NOMO-1 treated with dmso at 0.1 percent for 144 hours (cell line): ENCODE results near the gene PAQR8.
A peak's percentile ranks its signal among the peaks of the same experiment; 100 is the strongest.
"Not testable (repeated sequence)": the region's sequence is repeated elsewhere in the genome, so short reads cannot be mapped to it uniquely, and the experiment has no call there.

Experiments used
- DNase-seq: peaks from one replicate; lab custom pipeline; 2025; ENCODE audit not compliant: unreplicated experiment; lab: John Stamatoyannopoulos, UW

The PAQR8 gene

DNA sequence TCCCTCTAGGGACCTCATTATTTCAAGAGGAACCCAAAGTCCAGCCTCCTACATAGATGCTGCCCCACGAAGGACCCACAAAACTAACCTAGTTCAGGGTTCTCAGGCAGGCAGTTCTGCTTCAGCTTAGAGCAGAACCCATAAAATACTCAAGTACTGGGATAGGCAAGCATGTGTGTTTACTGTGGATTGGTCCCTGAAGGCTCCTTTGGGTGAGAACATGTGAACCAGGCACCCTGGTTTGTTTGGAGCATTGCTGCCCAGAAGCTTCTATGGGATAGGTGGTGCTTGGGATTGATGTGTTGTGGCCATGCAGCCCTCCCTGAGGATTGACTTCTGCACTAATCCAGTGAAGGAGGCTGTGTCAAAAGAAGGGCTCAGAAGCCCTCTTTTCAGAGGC, 43.3 kb downstream of the PAQR8 start:
- DNase-seq: no peak

GRCh38 chr6:52407467-52407866, 45.5 kb downstream of the PAQR8 start:
- peak; percentile 9 for DNase-seq

DNA sequence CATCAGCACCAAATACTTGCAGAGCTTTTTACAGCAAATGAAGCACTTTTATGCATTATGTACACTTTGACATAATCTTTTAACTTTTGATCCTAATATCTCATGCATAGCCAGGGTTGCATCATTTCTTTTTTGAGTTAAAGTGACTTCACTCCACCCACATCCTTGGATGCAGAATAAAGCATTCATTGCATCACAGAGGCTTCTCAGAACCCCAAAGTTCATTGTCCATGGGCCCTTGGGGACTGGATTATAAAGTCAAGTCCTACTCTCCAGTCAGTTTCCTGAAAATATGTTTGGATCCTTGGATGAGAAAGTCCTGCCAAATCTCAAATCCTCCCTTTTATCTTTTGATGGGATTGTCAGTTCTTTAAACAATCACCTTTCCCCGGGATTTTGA, 47.5 kb downstream of the PAQR8 start:
- DNase-seq: no peak

- no peak for DNase-seq
Measured at GRCh38 chr6:52410979-52411378, 49.0 kb downstream of the PAQR8 start.

DNA sequence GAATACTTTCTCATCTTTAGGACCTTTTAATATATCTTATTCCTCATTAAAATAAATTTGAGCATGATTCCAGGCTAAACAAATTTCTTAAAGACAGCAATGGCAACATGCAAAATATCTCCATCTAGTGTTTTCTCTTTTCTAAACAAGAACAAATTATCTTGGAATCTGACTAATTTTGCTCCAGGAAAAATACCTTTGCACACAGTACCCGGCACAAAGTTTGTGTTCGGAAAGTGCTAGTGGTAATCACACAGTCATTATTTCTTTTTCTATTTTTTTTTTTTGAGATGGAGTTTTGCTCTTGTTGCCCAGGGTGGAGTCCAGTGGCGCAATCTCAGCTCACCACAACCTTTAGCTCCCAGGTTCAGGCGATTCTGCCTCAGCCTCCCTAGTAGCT, 50.0 kb downstream of the PAQR8 start:
- no peak for DNase-seq

- no peak for DNase-seq
Measured at GRCh38 chr6:52415333-52415732, 53.4 kb downstream of the PAQR8 start.

- no peak for DNase-seq
Measured at GRCh38 chr6:52415917-52416628, 54.1 kb downstream of the PAQR8 start.

DNA sequence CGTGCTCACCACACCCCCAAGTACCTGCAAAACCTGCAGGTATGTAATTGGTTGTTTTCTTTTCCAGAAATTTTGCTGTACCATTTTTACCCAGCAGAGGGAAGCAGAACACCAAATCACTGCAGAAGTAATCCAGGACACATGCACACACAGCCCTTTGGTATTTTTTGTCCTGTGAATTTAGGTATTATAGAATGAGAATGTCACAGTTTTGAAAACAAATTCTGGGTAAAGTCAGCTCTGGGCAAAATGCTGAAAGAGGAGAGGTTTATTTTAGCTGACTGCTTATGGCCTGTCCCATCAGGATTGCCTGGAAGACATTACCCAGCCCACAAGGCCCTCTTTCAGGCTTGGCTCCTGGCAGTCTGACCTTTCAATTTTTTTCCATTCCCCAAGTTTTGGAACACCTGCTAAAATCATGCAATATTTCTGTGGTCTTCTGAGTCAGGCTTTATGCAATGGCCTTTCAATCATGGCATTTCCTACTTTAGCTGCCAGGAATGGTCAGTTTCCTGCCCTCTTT, 54.7 kb downstream of the PAQR8 start:
- peak; percentile 7 for DNase-seq

DNA sequence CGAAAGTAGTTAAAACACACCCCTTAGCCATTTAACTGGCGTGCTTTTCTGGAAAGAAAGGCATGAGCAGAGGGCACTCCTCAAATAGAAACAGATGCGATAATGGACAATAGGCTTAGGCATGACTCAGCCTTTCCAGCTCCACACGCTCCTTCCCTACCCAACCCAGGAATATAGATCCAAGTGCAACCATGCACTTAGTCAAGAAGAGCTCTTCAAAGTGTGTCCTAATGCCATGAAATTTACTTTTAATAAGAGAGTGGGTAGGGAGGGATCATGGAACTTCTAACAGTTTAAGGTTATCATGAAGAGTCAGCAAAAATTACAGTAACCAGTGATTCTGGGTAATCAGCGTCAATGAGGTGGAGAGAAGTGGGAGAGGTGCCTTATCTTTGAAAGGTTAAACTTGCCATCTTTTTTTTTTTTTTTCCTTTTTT, 55.7 kb downstream of the PAQR8 start:
- no peak for DNase-seq

GRCh38 chr6:52418606-52419005, 56.7 kb downstream of the PAQR8 start:
- DNase-seq: no peak

DNA sequence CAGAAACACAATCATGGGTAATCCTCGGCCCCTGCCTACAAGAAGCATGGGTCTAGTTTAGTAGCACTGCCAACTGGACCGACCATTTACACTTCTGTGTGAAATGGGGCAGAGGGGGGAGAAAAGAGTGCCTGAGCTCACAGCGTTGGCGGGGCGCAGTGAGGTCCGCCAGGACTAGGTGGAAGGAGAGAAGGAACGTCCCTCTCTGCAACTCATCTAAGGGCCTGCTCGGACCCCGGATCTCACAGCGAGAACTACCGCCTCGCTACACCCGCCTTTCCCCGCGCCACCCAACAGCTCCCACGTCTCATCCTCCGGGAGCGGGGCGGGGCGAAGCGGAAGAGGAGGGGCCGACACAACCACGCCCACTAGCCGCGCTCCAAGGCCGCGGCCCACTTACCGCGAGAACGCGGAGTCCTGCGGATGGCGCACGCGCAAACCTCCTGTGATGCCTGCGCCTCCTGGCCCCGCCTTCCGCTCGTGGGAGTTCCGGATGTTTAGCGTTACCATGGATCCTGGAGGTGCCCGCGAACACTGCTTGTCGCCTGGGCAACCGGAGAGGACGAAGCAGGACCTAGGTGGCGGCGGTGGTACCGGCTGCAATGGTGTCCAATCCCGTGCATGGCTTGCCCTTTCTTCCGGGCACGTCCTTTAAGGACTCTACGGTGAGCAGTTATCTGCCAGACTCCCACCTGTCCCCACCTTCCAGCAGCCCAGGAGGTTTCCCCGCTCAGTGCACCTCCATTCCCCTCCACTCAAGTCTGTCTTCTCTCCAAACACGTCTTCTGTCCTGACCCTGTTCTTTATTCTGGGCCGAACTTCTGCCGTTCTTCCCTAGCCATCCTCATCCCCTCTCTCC, 58.1 kb downstream of the PAQR8 start, which contains the start of gene EFHC1:
TSS of gene EFHC1 (plus strand) at position 534 of the 859 bp plus-strand sequence. CDS start at position 603, 69 bp downstream.
- peak; percentile 92 for DNase-seq

DNA sequence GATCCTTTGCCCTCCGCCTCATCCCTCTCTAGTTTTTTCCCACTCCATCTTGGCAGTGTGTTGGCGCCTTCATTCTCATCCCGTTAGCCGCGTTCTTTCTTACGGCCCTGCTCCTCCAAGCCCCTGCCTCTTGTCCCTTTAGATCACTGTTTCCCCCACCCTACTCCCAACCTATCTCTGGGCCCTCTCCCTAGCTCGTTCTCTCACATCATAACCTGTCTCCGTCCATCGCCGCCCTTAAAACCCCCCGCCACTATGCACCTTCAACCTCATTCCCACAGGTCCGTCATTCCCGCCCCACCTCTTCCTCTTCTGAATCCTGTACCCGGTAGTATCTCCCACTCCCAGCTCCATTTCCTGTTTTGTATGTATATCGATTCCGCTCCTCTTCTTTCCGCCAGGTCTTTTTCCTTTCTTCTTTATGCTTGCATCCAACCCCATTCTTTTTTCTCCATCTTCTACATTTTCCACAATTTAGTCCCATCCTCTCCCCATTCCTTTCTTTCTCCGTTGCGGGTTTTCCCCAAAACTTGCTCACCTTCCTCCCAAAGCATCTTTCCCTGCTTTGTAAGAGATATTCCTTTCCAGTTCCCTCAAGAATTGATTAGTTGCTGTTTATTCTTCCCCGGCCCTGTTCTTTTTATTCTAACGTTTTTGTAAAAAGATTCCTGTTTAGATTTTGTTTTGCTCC, 58.9 kb downstream of the PAQR8 start:
- no peak for DNase-seq

DNA sequence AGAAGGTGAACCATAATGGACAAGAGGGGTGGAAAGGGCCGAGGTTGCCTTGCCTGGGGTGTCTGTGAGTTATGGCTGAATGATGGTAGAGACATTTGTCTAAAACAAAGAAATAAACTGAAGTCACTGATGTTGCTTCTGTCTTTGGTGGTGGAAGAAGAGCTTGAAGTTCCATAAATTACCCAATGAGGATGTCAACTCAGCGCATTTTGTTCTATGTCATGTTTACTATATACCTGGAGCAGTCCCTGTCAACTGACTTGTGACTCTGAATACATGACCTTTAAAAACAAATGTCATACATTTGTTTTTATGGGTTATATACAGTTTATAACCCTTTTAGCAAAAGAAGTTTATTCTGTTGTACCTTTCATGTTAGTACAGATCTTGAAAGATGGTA, 60.2 kb downstream of the PAQR8 start:
- no peak for DNase-seq

DNA sequence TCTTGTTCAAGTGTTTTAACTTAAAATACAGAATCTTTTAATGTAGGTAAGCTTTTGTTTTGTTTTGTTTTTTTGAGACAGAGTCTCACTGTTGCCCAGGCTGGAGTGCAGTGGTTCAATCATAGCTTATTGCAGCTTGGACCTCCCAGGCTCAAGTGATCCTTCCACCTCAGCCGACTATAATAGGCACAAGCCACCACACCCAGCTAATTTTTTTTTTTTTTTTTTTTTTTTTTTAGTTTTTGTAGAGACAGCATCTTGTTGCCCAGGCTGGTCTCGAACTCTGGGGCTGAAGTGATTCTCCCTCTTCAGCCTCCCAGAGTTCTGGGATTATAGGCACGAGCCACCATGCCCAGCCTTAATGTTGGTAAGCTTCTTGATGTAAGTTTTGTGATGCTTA, 61.5 kb downstream of the PAQR8 start:
- no peak for DNase-seq

- no peak for DNase-seq
Measured at GRCh38 chr6:52423971-52424381, 62.0 kb downstream of the PAQR8 start.

- DNase-seq: no peak
Measured at GRCh38 chr6:52424513-52424912, 62.6 kb downstream of the PAQR8 start.

DNA sequence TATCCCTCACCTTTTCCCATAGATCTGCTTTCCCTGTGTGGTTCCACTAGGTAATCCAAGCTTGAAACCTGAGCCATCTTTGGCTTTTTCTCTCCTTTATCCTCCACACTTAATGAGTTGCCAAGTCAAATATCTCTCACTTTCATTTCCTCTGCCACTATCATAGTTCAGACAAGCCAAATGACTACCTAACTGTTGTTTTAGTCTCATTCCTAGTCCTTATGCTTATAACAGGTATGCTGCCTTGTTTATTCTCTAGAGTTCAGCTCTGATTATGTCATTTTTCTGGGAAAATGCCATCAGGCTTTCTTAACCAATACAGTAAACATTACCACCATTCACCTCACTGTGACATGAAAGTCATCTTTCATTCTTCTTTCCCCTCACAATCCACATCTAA, 64.7 kb downstream of the PAQR8 start:
- DNase-seq: no peak

DNA sequence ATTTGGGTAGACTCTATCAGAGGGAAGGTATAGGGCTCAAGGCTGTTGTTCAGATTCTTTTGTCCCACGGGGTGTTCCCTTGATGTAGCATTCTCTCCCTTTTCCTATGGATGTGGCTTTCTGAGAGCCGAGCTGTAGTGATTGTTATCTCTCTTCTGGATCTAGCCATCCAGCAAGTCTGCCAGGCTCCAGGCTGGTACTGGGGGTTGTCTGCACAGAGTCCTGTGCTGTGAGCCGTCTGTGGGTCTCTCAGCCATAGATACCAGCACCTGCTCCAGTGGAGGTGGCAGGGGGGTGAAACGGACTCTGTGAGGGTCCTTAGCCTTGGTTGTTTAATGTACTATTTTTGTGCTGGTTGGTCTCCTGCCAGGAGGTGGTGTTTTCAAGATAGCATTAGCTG, 71.3 kb downstream of the PAQR8 start:
- DNase-seq: not testable (repeated sequence)

GRCh38 chr6:52435345-52435744, 73.4 kb downstream of the PAQR8 start:
- no peak for DNase-seq

DNA sequence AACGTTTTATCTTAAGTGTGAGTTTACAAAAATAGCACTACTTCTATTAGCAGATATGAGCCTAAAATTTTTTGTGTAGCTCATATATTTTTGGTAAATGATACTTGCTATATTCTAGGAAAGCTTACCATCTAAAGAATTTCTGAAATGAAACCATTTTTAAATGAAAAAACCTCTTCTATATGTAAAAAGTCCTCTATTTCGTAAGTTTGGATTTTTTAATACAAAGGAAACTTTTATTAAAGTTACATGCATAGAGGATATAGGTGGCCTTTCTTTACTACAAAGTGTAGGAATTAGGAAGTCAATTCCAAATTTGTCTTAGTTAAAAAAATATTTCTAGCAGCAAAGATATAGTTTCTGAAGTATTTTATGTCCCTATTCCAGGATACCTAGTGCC, 77.0 kb downstream of the PAQR8 start:
- DNase-seq: no peak

GRCh38 chr6:52454556-52454955, 92.6 kb downstream of the PAQR8 start:
- no peak for DNase-seq
